CD8-positive, alpha-beta memory T cell (primary cell): Measurements from ENCODE around the gene MMP24OS. TPM values are rescaled to one million over a fixed set of nuclear protein-coding genes. Genes with fewer than 3 reads are reported as not detected.

Experiments used
- CTCF ChIA-PET: fragments of 350-600 bp; sonication (Branson Sonifier 250); formaldehyde crosslinking; loops from one replicate; lab custom pipeline; 2021; ENCODE audit warnings: antibody characterized with exemption; lab: Charles Lee
- POLR2A ChIA-PET: fragments of 350-600 bp; sonication (Branson Sonifier 250); formaldehyde crosslinking; loops from one replicate; lab custom pipeline; 2021; ENCODE audit warnings: antibody characterized with exemption; lab: Charles Lee
- DNase-seq, 5 donors: peaks; one replicate each; pipeline versions ENCODE4 v3.0.0 to v3.0.0-alpha.2; 2020 to 2022; ENCODE audit warnings: mixed read lengths in 1 of 5
- H3K27ac ChIP-seq: one replicate; pipeline ENCODE4 v1.7.0; 2013; ENCODE audit warnings: low read depth, mild to moderate bottlenecking, low read length, moderate library complexity
- H3K27me3 ChIP-seq: 2 replicates; pipeline ENCODE4 v1.7.0; 2013; ENCODE audit warnings: low read length, mild to moderate bottlenecking; ENCODE audit not compliant: insufficient read depth, poor library complexity, severe bottlenecking
- H3K36me3 ChIP-seq: 2 replicates; pipeline ENCODE4 v1.7.0; 2013; ENCODE audit warnings: mild to moderate bottlenecking, low read length, moderate library complexity; ENCODE audit not compliant: insufficient read depth
- H3K4me1 ChIP-seq: 2 replicates; pipeline ENCODE4 v1.7.0; 2013; ENCODE audit warnings: mild to moderate bottlenecking, low read length, moderate library complexity; ENCODE audit not compliant: insufficient read depth
- H3K4me3 ChIP-seq: 2 replicates; pipeline ENCODE4 v1.7.0; 2013; ENCODE audit warnings: mild to moderate bottlenecking, low read length
- H3K9me3 ChIP-seq: 2 replicates; pipeline ENCODE4 v1.7.0; 2013; ENCODE audit warnings: mild to moderate bottlenecking, low read length
- H3K27ac Mint-ChIP-seq, 8 donors: one replicate each; pipeline ENCODE4 v1.8.0; 2020 to 2021; ENCODE audit warnings: mixed read lengths in 8 of 8, mild to moderate bottlenecking in 6 of 8, inconsistent platforms in 3 of 8, moderate library complexity in 3 of 8
- H3K27me3 Mint-ChIP-seq, 2 donors: one replicate each; pipeline ENCODE4 v1.8.0; 2020 to 2021; ENCODE audit warnings: mixed read lengths in 2 of 2, mild to moderate bottlenecking in 1 of 2, moderate library complexity in 1 of 2
- H3K36me3 Mint-ChIP-seq, 3 donors: one replicate each; pipeline ENCODE4 v1.8.0; 2020 to 2021; ENCODE audit warnings: mixed read lengths in 3 of 3, inconsistent platforms in 1 of 3, mild to moderate bottlenecking in 1 of 3
- H3K4me1 Mint-ChIP-seq, 3 donors: one replicate each; pipeline ENCODE4 v1.8.0; 2020 to 2021; ENCODE audit warnings: mixed read lengths in 3 of 3, inconsistent platforms in 1 of 3, mild to moderate bottlenecking in 1 of 3
- H3K4me3 Mint-ChIP-seq, 7 donors: one replicate each; pipeline ENCODE4 v1.8.0; 2020 to 2021; ENCODE audit warnings: mixed read lengths in 7 of 7, mild to moderate bottlenecking in 6 of 7, moderate library complexity in 4 of 7, inconsistent platforms in 2 of 7
- H3K9me3 Mint-ChIP-seq, 5 donors: one replicate each; pipeline ENCODE4 v1.8.0; 2020 to 2022; ENCODE audit warnings: mixed read lengths in 5 of 5, mild to moderate bottlenecking in 3 of 5, moderate library complexity in 2 of 5, inconsistent platforms in 1 of 5
- polyA plus RNA-seq: library from polyadenylated mRNA; unstranded; fragments of 300-500 nt; fragmentation: Illumina TruSeq; gene quantifications from one replicate; pipeline ENCODE4 v1.2.3, GENCODE V29; 2021
- total RNA-seq, 2 experiments: library from RNA; stranded (reverse); gene quantifications; one replicate each; pipeline ENCODE4 v1.2.3, GENCODE V29; 2021

The MMP24OS gene
- total and polyA plus RNA-seq, 3 experiments from 2014 or later: 14.0 to 36.6 (median 36.5) TPM

GRCh38 chr20:35311822-35312221, 33.9 kb upstream of the MMP24OS start:
- Mint-ChIP-seq H3K4me1 (peaks cover 10 to 18% (median 14%) of the 10 kb centered on the region in 3 donors), H3K4me3 (no peak overlapping the region), H3K36me3 (peaks cover 3 to 48% (median 3%) of the 10 kb centered on the region in 3 donors), H3K27ac (no peak overlapping the region), H3K9me3 (no peaks in the 10 kb centered on the region), H3K27me3 (no peaks in the 10 kb centered on the region)
- Histone ChIP-seq H3K27me3 (no peaks in the 10 kb centered on the region), H3K27ac (no peak overlapping the region), H3K9me3 (no peaks in the 10 kb centered on the region), H3K4me3 (no peak overlapping the region), H3K4me1 (peaks cover 4% of the 10 kb centered on the region), H3K36me3 (no peaks in the 10 kb centered on the region)
- POLR2A ChIA-PET: interaction anchor here (0.6 kb wide), 1 partner anchor 71 kb away, joined by 7 read pairs; no protein-coding TSS in a partner anchor
- CTCF ChIA-PET: no interaction called here
- DNase-seq: no peak

DNA sequence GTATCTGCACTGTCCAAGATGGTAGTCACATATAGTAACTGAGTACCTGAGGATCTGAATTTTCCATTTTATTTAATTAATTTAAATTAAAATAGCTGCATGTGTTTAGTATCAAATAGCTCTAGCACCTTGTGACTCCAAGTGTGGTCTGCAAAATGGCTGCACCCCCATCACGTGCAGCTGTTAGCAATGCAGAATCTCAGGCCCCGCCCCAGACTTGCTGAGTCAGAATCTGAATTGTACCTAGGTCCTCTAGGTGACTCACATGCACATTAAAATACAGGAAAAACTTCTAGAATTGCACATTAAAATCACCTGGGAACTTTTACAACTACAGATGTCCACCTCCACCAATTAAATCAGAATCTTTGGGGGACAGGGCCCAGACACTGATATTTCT, 33.5 kb upstream of the MMP24OS start:
- H3K4me3 ChIP-seq: no peak overlapping the region
- no peaks in the 10 kb centered on the region for H3K9me3 ChIP-seq
- H3K36me3 ChIP-seq: no peaks in the 10 kb centered on the region
- H3K4me1 ChIP-seq: peaks cover 4% of the 10 kb centered on the region
- H3K27me3 Mint-ChIP-seq: no peaks in the 10 kb centered on the region
- no peaks in the 10 kb centered on the region for H3K27me3 ChIP-seq
- no peak overlapping the region for H3K4me3 Mint-ChIP-seq
- no peak overlapping the region for H3K27ac ChIP-seq
- no peak for DNase-seq
- POLR2A ChIA-PET: no interaction called here
- peaks cover 3 to 50% (median 5%) of the 10 kb centered on the region in 3 donors for H3K36me3 Mint-ChIP-seq
- H3K9me3 Mint-ChIP-seq: no peaks in the 10 kb centered on the region
- peaks cover 10 to 18% (median 14%) of the 10 kb centered on the region in 3 donors for H3K4me1 Mint-ChIP-seq
- H3K27ac Mint-ChIP-seq: no peak overlapping the region
- CTCF ChIA-PET: no interaction called here

- H3K27me3 Mint-ChIP-seq: no peaks in the 10 kb centered on the region
- peaks cover 5 to 15% (median 9%) of the 10 kb centered on the region in 3 donors for H3K4me1 Mint-ChIP-seq
- ChIA-PET CTCF (interaction anchor here (0.8 to 1.5 kb wide), 3 partner anchors 132 to 473 kb away, joined by 3 to 4 read pairs (median 3); no protein-coding TSS in a partner anchor), POLR2A (no interaction called here)
- Histone ChIP-seq H3K9me3 (no peaks in the 10 kb centered on the region), H3K4me1 (peaks cover 8% of the 10 kb centered on the region), H3K36me3 (no peaks in the 10 kb centered on the region), H3K27me3 (no peaks in the 10 kb centered on the region), H3K27ac (no peak overlapping the region), H3K4me3 (no peak overlapping the region)
- H3K9me3 Mint-ChIP-seq: no peaks in the 10 kb centered on the region
- no peak overlapping the region for H3K4me3 Mint-ChIP-seq
- DNase-seq: no peak
- H3K27ac Mint-ChIP-seq: peak overlapping the region in 3 of 8 donors; percentile 29 to 85 (median 68)
- peaks cover 0 to 44% (median 5%) of the 10 kb centered on the region in 3 donors for H3K36me3 Mint-ChIP-seq
Measured at GRCh38 chr20:35307666-35308653, 30.0 kb upstream of the MMP24OS start.

GRCh38 chr20:35306931-35307517, 29.1 kb upstream of the MMP24OS start:
- H3K27me3 ChIP-seq: no peaks in the 10 kb centered on the region
- H3K9me3 ChIP-seq: no peaks in the 10 kb centered on the region
- H3K4me3 ChIP-seq: no peak overlapping the region
- no peak overlapping the region for H3K27ac ChIP-seq
- CTCF ChIA-PET: interaction anchor here (0.8 to 1.5 kb wide), 4 partner anchors 23 to 472 kb away, joined by 3 to 4 read pairs (median 4); partner anchors contain the start of gene EIF6
- H3K27ac Mint-ChIP-seq: peak overlapping the region in 3 of 8 donors; percentile 59 to 68 (median 68)
- peaks cover 5 to 15% (median 9%) of the 10 kb centered on the region in 3 donors for H3K4me1 Mint-ChIP-seq
- no peaks in the 10 kb centered on the region for H3K36me3 ChIP-seq
- POLR2A ChIA-PET: no interaction called here
- peaks cover 0 to 36% (median 2%) of the 10 kb centered on the region in 3 donors for H3K36me3 Mint-ChIP-seq
- no peaks in the 10 kb centered on the region for H3K9me3 Mint-ChIP-seq
- peaks cover 8% of the 10 kb centered on the region for H3K4me1 ChIP-seq
- H3K4me3 Mint-ChIP-seq: no peak overlapping the region
- no peak for DNase-seq
- no peaks in the 10 kb centered on the region for H3K27me3 Mint-ChIP-seq

- Histone ChIP-seq H3K9me3 (no peaks in the 10 kb centered on the region), H3K4me1 (peaks cover 8% of the 10 kb centered on the region), H3K4me3 (no peak overlapping the region), H3K36me3 (no peaks in the 10 kb centered on the region), H3K27ac (no peak overlapping the region), H3K27me3 (no peaks in the 10 kb centered on the region)
- H3K27me3 Mint-ChIP-seq: no peaks in the 10 kb centered on the region
- CTCF ChIA-PET: interaction anchor here (1.2 to 3.1 kb wide), 7 partner anchors 17 to 471 kb away, joined by 3 to 13 read pairs (median 4); partner anchors contain the start of genes EIF6 and MMP24OS
- H3K27ac Mint-ChIP-seq: peak overlapping the region in 4 of 8 donors; percentile 12 to 56 (median 42)
- H3K4me1 Mint-ChIP-seq: peaks cover 5 to 15% (median 9%) of the 10 kb centered on the region in 3 donors
- POLR2A ChIA-PET: no interaction called here
- no peaks in the 10 kb centered on the region for H3K9me3 Mint-ChIP-seq
- DNase-seq: peak in 1 of 5 donors; percentile 58
- no peak overlapping the region for H3K4me3 Mint-ChIP-seq
- H3K36me3 Mint-ChIP-seq: peaks cover 0 to 32% (median 2%) of the 10 kb centered on the region in 3 donors
Measured at GRCh38 chr20:35305682-35306556, 28.0 kb upstream of the MMP24OS start.

GRCh38 chr20:35304956-35305355, 27.0 kb upstream of the MMP24OS start:
- H3K36me3 Mint-ChIP-seq: peaks cover 0 to 28% (median 2%) of the 10 kb centered on the region in 3 donors
- Histone ChIP-seq H3K9me3 (no peaks in the 10 kb centered on the region), H3K4me3 (no peak overlapping the region), H3K36me3 (no peaks in the 10 kb centered on the region), H3K27me3 (no peaks in the 10 kb centered on the region), H3K27ac (no peak overlapping the region), H3K4me1 (peaks cover 8% of the 10 kb centered on the region)
- no peak overlapping the region for H3K4me3 Mint-ChIP-seq
- no peaks in the 10 kb centered on the region for H3K27me3 Mint-ChIP-seq
- H3K9me3 Mint-ChIP-seq: no peaks in the 10 kb centered on the region
- DNase-seq: no peak
- peak overlapping the region in 1 of 8 donors; percentile 34 for H3K27ac Mint-ChIP-seq
- peaks cover 5 to 15% (median 9%) of the 10 kb centered on the region in 3 donors for H3K4me1 Mint-ChIP-seq
- POLR2A ChIA-PET: no interaction called here
- CTCF ChIA-PET: interaction anchor here (0.9 to 3.1 kb wide), 13 partner anchors 8 to 475 kb away, joined by 3 to 22 read pairs (median 4); partner anchors contain the start of genes EIF6 and MMP24OS
